Measurements from ENCODE around the gene BIRC2. TPM values are rescaled to one million over a fixed set of nuclear protein-coding genes. Genes with fewer than 3 reads are reported as not detected.
A peak's percentile ranks its signal among the peaks of the same experiment; 100 is the strongest.

BIRC2 gene
- total RNA-seq, 1 donor from 2014 or later: 53.1 TPM

- H3K9me3 Mint-ChIP-seq (ENCODE audit: unreplicated experiment): no peaks in the 10 kb centered on the region
- H3K4me1 Mint-ChIP-seq (ENCODE audit: unreplicated experiment): no peaks in the 10 kb centered on the region
- H3K27me3 Mint-ChIP-seq (ENCODE audit: unreplicated experiment): no peaks in the 10 kb centered on the region
- TF ChIP-seq, protein P1, sequence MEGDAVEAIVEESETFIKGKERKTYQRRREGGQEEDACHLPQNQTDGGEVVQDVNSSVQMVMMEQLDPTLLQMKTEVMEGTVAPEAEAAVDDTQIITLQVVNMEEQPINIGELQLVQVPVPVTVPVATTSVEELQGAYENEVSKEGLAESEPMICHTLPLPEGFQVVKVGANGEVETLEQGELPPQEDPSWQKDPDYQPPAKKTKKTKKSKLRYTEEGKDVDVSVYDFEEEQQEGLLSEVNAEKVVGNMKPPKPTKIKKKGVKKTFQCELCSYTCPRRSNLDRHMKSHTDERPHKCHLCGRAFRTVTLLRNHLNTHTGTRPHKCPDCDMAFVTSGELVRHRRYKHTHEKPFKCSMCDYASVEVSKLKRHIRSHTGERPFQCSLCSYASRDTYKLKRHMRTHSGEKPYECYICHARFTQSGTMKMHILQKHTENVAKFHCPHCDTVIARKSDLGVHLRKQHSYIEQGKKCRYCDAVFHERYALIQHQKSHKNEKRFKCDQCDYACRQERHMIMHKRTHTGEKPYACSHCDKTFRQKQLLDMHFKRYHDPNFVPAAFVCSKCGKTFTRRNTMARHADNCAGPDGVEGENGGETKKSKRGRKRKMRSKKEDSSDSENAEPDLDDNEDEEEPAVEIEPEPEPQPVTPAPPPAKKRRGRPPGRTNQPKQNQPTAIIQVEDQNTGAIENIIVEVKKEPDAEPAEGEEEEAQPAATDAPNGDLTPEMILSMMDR (IDR thresholded peaks at IDR 0.05; ENCODE audit: unreplicated experiment): no peak
- no peak overlapping the region for H3K27ac Mint-ChIP-seq (ENCODE audit: unreplicated experiment)
- H3K4me3 Mint-ChIP-seq (ENCODE audit: unreplicated experiment): no peak overlapping the region
- no peak for DNase-seq (ENCODE audit: low spot score)
- H3K36me3 Mint-ChIP-seq (ENCODE audit: low read depth, unreplicated experiment): peaks cover 4% of the 10 kb centered on the region
Observed at GRCh38 chr11:102398297-102398696, 51.3 kb downstream of the BIRC2 start.

GRCh38 chr11:102399189-102399588 is 52.2 kb downstream of the BIRC2 start:
- Mint-ChIP-seq H3K9me3 (ENCODE audit: unreplicated experiment) (no peaks in the 10 kb centered on the region), H3K27ac (ENCODE audit: unreplicated experiment) (no peak overlapping the region), H3K4me1 (ENCODE audit: unreplicated experiment) (peaks cover 7% of the 10 kb centered on the region), H3K27me3 (ENCODE audit: unreplicated experiment) (no peaks in the 10 kb centered on the region), H3K36me3 (ENCODE audit: low read depth, unreplicated experiment) (peaks cover 4% of the 10 kb centered on the region), H3K4me3 (ENCODE audit: unreplicated experiment) (no peak overlapping the region)
- TF ChIP-seq, protein P1 (IDR thresholded peaks at IDR 0.05; ENCODE audit: unreplicated experiment): no peak
- DNase-seq (ENCODE audit: low spot score): no peak

DNA sequence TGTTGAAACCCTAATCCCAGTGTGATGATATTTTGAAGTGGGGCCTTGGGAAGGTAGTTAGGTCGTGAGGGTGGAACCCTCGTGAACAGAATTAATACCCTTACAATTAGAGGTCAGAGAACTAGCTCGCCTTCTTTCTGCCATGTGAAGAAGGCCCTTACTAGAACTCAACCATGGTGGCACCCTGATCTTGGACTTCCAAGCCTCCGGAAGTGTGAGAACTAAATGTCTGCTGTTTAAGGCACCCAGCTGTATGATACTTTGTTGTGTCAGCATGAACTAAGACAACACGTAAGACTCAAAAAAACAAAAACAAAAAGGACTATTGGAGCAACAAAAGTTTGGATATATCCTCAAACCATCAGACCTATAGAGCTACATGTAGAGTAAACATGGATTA is 53.6 kb downstream of the BIRC2 start:
- H3K36me3 Mint-ChIP-seq (ENCODE audit: low read depth, unreplicated experiment): peaks cover 4% of the 10 kb centered on the region

GRCh38 chr11:102401905-102402304 is 54.9 kb downstream of the BIRC2 start:
- H3K27ac Mint-ChIP-seq (ENCODE audit: unreplicated experiment): no peak overlapping the region
- H3K4me3 Mint-ChIP-seq (ENCODE audit: unreplicated experiment): no peak overlapping the region
- DNase-seq (ENCODE audit: low spot score): no peak
- peaks cover 4% of the 10 kb centered on the region for H3K36me3 Mint-ChIP-seq (ENCODE audit: low read depth, unreplicated experiment)
- H3K27me3 Mint-ChIP-seq (ENCODE audit: unreplicated experiment): peaks cover 1% of the 10 kb centered on the region
- TF ChIP-seq, protein P1 (IDR thresholded peaks at IDR 0.05; ENCODE audit: unreplicated experiment): no peak
- H3K9me3 Mint-ChIP-seq (ENCODE audit: unreplicated experiment): no peaks in the 10 kb centered on the region
- peaks cover 8% of the 10 kb centered on the region for H3K4me1 Mint-ChIP-seq (ENCODE audit: unreplicated experiment)

More for the DNA sequence above, 53.6 kb downstream of the BIRC2 start:
- no peak overlapping the region for H3K4me3 Mint-ChIP-seq (ENCODE audit: unreplicated experiment)
- peaks cover 1% of the 10 kb centered on the region for H3K27me3 Mint-ChIP-seq (ENCODE audit: unreplicated experiment)
- peak overlapping the region; percentile 48 for H3K27ac Mint-ChIP-seq (ENCODE audit: unreplicated experiment)
- no peak for DNase-seq (ENCODE audit: low spot score)
- TF ChIP-seq, protein P1 (IDR thresholded peaks at IDR 0.05; ENCODE audit: unreplicated experiment): no peak
- peaks cover 7% of the 10 kb centered on the region for H3K4me1 Mint-ChIP-seq (ENCODE audit: unreplicated experiment)
- no peaks in the 10 kb centered on the region for H3K9me3 Mint-ChIP-seq (ENCODE audit: unreplicated experiment)

- peaks cover 9% of the 10 kb centered on the region for H3K4me1 Mint-ChIP-seq (ENCODE audit: unreplicated experiment)
- H3K27ac Mint-ChIP-seq (ENCODE audit: unreplicated experiment): no peak overlapping the region
- no peak overlapping the region for H3K4me3 Mint-ChIP-seq (ENCODE audit: unreplicated experiment)
- H3K36me3 Mint-ChIP-seq (ENCODE audit: low read depth, unreplicated experiment): peaks cover 6% of the 10 kb centered on the region
- TF ChIP-seq, protein P1 (IDR thresholded peaks at IDR 0.05; ENCODE audit: unreplicated experiment): no peak
- DNase-seq (ENCODE audit: low spot score): no peak
- peaks cover 1% of the 10 kb centered on the region for H3K27me3 Mint-ChIP-seq (ENCODE audit: unreplicated experiment)
- H3K9me3 Mint-ChIP-seq (ENCODE audit: unreplicated experiment): no peaks in the 10 kb centered on the region
Observed at GRCh38 chr11:102402548-102402947, 55.5 kb downstream of the BIRC2 start.

All from endothelial cell (in vitro differentiated cells).